Measurements from ENCODE around the gene ANKRD63. TPM values are rescaled to one million over a fixed set of nuclear protein-coding genes. Genes with fewer than 3 reads are reported as not detected.

ANKRD63 gene
- total RNA-seq, 2 experiments from 2014 or later: not detected

DNA sequence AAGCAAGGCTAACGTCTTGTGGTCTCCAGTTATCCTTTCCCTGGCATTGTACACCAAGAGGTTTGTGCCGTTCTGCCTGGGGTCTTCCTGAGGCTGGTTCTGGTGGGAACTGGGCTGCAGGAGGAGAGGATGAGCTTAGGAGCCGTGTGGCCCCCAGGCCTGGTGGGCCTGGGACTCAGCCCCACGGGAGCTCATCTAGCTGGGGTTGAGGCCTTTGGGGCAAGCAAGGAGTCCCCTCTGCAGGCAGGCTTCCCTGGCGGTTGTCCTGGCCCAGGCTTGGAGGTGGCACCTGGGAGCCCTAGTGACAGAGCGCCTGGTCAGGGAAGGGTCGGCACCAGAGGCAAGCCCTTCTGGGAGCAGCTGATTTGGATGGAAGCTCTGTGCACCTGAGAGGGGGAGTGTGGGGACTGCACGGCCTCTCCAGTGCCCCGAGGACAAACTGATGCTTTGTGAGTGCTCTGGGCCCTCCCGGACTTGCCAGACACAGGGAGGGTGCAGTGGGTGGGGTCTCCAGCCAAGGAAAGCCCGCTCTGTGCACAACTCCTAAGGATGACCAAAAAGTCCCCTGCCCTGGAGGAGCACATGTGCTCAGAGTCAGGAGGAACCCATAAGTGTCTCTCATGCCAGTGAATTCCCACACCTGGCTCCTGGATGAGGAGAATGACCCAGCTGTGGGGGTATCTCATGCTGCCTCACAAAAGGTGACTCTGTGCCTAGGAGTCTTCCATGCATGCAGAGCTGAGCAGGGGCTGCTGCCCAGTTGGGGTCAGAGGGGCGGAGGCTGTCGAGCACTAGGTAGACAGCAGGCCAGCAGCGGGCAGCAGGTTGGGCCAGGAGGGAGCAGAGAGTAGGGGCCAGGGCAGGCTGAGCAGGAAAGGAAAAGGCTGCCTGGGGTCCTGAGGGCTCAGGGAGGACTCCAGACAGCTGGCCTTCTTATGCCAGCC lies 41.3 kb downstream of the ANKRD63 start:
- no peak overlapping the region for H3K27ac Mint-ChIP-seq
- H3K9me3 Mint-ChIP-seq: no peaks in the 10 kb centered on the region
- DNase-seq: no peak
- H3K27me3 Mint-ChIP-seq: peaks cover 31% of the 10 kb centered on the region
- H3K4me1 Mint-ChIP-seq: peaks cover 5% of the 10 kb centered on the region
- H3K36me3 Mint-ChIP-seq: no peaks in the 10 kb centered on the region
- no peak overlapping the region for H3K4me3 Mint-ChIP-seq

DNA sequence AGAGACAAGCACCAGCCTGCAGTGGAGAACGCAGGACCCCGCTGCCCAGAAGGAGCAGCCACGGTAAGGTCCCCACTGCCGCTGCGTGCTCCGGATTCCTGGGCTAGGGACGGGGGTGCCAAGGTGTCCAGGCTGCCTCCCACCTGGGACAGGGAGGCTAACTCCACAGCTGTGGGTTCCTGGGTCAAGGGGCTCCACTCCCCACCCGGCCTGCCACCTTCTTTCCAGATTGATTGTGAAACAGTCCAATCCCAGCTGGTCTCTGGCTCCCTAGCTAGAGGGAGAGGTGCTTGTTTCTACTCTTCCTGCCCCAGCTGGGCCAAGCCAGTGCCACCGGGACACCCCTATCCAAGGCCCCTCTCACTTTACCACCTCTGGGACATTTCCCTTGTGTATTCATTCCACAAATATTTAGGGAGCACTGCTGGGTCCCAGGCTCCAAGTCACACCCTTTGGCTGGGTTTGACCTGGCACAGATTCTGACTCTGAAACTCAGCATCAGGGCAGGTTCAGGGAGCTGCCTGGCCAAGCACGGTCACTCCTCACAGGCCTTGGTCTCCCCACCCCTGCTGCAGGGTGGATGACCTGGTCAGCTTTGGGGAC lies 42.1 kb downstream of the ANKRD63 start:
- peaks cover 5% of the 10 kb centered on the region for H3K4me1 Mint-ChIP-seq

DNA sequence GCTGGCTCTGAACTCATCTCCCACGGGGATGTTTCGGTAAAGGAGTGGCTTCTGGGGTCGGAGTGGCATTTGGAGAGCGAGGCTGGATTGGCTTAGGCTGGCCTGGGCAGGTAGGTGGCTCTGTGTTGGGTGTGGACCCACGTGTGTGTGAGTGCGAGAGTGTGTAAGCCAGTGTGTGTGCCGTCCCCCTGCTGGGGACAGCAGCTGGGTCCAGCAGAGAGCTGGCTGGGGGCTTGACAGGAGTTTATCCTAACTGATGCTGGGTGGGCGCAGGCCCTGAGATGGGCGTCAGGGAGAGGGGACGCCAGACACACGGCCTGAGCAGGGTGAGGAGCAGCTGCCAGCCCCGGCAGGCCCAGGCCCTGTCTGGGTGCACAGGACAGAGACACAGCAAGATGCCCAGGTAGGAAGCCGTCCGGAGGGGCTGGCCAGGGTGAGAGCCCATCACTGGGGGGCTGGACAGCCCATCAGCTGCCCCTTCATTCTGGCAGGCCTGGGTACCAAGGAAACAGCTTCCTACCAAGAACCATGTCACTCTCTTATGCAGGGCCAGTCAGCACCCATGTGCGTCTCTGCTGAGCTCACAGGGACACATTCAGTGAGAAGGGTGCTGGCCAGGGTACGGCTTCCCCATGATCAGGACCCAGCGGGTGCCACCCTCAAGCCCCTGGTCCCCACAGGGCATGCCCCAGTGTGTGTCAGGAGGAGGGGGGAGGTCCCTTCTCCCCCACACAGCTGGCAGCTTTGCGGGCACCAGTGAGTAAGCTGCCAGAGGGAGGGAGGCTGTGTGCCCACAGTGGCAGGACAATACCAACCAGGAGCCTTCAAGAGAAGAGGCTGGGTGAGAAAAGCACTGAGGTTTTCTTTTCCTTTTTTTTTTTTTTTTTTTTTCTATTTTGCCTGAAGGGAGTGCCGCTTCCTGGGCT lies 42.9 kb downstream of the ANKRD63 start:
- no peaks in the 10 kb centered on the region for H3K36me3 Mint-ChIP-seq
- H3K4me1 Mint-ChIP-seq: peaks cover 5% of the 10 kb centered on the region
- no peaks in the 10 kb centered on the region for H3K9me3 Mint-ChIP-seq
- no peak overlapping the region for H3K4me3 Mint-ChIP-seq
- no peak overlapping the region for H3K27ac Mint-ChIP-seq
- H3K27me3 Mint-ChIP-seq: peaks cover 31% of the 10 kb centered on the region
- DNase-seq: no peak

More for the DNA sequence above, 42.1 kb downstream of the ANKRD63 start:
- H3K27me3 Mint-ChIP-seq: peaks cover 31% of the 10 kb centered on the region
- H3K27ac Mint-ChIP-seq: no peak overlapping the region
- H3K9me3 Mint-ChIP-seq: no peaks in the 10 kb centered on the region
- no peak for DNase-seq
- no peak overlapping the region for H3K4me3 Mint-ChIP-seq
- H3K36me3 Mint-ChIP-seq: no peaks in the 10 kb centered on the region

DNA sequence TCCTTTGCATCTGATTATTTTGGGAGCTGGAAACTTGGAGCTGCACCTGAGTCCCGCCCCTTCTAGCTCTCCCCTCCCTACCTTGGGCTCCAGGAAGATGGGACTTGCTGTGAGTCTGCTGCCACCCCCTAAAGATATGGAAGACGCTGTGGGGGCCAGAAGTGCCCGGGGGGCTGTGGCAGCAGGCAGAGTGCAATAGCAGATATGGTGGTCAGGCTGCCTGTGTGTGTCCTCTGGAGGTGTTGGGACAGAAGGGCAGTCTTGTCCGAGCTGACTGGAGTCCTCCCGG lies 43.5 kb downstream of the ANKRD63 start:
- Mint-ChIP-seq H3K27ac (no peak overlapping the region), H3K4me1 (peaks cover 5% of the 10 kb centered on the region), H3K9me3 (no peaks in the 10 kb centered on the region), H3K27me3 (peaks cover 31% of the 10 kb centered on the region), H3K36me3 (no peaks in the 10 kb centered on the region), H3K4me3 (no peak overlapping the region)
- no peak for DNase-seq

DNA sequence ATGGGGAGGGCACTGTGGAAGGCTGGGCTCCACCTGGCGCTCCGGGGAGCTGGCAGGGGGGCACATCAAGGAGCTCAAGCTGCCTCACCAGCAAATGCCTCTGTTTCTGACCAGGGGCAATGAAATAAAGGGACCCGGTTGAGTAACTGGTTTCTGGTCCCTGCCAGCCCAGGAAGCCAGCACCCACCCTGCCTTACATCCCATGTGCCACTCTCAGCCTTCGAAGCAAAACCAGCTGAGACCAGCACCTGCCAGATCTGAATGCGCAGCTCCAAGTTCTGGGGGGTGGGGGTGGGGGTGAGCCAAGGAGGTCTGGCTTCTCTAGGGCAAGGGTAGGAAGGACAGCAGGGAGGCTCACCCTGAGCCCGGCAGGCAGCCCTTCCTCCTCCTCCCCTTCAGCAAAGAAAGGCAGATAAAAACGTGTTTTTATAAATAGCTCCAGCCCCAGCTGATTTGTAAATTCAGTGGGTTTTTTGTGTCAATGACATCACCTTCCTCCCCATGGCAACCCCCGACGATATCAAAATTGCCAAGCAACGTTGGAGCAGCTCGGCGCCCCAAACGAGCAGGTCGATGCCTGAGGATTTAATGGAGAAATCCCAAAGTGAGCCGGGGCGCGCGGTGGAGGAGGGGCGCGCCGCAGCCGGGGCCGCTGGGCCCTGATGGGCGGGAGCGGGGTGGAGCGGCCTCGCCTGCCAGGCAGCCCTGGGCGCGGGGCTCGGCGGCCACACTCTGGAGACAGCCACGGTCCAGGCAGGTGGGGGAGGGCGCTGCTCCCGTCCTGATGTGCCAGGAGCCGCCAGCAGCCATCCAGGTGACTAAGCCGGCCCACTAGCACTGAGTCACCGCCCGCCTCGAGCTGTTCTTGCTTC lies 44.1 kb downstream of the ANKRD63 start, which contains the start of gene PAK6:
Gene PAK6, plus strand, starts transcription at position 532 of the 872 bp plus-strand sequence. CDS start 25,723 bp downstream, outside the sequence.
- no peaks in the 10 kb centered on the region for H3K36me3 Mint-ChIP-seq
- peak; percentile 54 for DNase-seq
- no peaks in the 10 kb centered on the region for H3K9me3 Mint-ChIP-seq
- H3K4me1 Mint-ChIP-seq: peaks cover 5% of the 10 kb centered on the region
- no peak within 1 kb of the TSS for H3K27ac Mint-ChIP-seq
- no peak within 1 kb of the TSS for H3K4me3 Mint-ChIP-seq
- H3K27me3 Mint-ChIP-seq: peaks cover 31% of the 10 kb centered on the region

DNA sequence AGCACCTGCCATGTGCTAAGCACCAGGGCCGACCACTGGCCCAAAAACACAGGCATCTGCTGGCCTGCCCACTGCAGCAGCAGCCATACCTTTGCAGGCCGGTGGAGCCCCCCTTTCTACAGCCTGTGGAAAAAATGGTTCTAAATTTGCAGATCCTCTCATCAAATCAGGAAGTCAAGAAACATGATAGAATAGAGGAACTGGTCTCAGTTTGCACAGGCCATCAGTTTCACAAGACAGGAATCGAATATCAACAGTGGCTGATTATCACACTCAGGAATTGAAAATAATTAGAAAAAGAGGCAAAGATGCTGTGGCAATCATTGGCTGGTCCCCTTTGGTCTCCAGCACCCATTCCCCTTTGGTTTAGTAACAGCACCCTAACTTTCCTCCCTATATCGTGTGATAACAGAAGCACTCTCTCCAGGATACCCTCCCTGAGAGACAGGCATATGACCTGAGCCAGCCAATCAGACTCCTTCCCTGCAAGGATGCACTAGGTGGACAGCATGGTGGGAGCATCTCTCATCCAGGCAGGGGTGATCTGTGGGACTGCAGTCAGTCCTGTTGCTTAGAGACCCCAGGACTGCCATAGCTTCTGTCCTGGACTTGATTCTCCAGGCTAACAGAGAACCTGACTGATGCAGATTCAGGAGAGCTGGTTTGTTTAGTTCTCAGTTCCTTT lies 47.5 kb downstream of the ANKRD63 start:
- Mint-ChIP-seq H3K36me3 (peaks cover 3% of the 10 kb centered on the region), H3K9me3 (no peaks in the 10 kb centered on the region), H3K4me3 (no peak overlapping the region), H3K4me1 (peaks cover 5% of the 10 kb centered on the region), H3K27ac (no peak overlapping the region), H3K27me3 (peaks cover 31% of the 10 kb centered on the region)
- DNase-seq: no peak

DNA sequence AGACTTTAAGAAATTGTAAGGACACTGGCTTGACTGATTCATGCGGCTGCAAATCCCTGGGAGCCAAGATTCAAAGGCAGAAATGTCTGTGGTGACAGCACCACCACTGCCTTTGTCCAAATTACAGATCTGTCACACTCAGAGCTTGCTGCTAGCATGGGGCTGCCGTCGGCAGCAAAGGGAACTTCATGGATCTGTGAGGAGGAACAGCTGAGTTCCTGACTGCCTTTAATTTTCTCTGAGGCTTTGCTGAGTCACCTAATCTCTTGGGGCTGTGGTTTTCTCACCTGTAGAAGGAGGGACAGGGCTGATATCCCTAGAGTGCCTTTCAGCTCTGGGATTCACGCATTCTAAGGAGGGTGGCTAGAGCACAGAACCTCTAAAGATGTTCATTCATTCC lies 48.1 kb downstream of the ANKRD63 start:
- H3K27me3 Mint-ChIP-seq: peaks cover 26% of the 10 kb centered on the region
- no peak for DNase-seq
- no peak overlapping the region for H3K4me3 Mint-ChIP-seq
- peaks cover 5% of the 10 kb centered on the region for H3K4me1 Mint-ChIP-seq
- no peak overlapping the region for H3K27ac Mint-ChIP-seq
- H3K9me3 Mint-ChIP-seq: no peaks in the 10 kb centered on the region
- H3K36me3 Mint-ChIP-seq: peaks cover 4% of the 10 kb centered on the region

DNA sequence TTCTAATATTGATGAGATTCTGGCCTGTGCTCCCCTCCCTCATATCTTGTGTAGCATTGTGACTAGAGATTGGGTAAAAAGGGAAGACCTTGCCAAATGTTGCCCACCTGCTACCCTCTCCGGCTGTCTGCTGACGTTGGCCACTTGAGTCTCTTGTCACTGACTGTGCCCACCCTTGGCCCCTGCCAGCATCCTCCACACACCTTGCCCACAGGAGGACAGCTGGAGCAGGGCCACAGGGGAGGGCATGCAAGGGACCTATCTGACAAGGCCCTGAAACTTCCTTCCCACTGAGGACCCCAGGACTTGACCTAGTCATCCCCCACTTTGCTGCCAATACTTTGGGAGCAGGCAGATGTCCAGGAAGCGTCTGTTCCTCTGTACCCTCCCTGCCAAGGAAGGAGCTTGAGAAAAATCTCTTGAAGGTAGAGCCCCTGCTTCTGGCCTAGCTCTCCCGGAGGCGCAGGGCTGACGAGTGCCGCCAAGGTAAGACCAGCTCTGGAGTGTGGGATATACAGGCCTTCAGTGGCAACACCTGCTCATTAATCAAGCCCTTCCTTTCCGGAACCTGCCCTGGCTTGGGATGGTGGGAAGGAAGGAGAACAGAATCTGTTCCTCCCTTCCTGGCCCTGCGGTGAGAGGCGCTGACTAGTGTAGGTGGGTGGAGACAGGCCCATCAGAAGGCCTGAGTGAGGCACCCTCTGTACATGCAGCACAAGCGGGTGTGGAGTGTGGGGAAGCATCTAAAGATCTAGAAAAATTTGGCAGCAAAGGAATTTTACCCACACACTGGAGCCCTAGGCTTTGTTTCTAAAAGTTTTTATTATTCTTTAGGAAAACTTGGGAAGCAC lies 48.9 kb downstream of the ANKRD63 start:
- peaks cover 19% of the 10 kb centered on the region for H3K27me3 Mint-ChIP-seq
- H3K4me3 Mint-ChIP-seq: no peak overlapping the region
- peaks cover 8% of the 10 kb centered on the region for H3K36me3 Mint-ChIP-seq
- H3K4me1 Mint-ChIP-seq: no peaks in the 10 kb centered on the region
- no peak for DNase-seq
- no peaks in the 10 kb centered on the region for H3K9me3 Mint-ChIP-seq
- no peak overlapping the region for H3K27ac Mint-ChIP-seq

DNA sequence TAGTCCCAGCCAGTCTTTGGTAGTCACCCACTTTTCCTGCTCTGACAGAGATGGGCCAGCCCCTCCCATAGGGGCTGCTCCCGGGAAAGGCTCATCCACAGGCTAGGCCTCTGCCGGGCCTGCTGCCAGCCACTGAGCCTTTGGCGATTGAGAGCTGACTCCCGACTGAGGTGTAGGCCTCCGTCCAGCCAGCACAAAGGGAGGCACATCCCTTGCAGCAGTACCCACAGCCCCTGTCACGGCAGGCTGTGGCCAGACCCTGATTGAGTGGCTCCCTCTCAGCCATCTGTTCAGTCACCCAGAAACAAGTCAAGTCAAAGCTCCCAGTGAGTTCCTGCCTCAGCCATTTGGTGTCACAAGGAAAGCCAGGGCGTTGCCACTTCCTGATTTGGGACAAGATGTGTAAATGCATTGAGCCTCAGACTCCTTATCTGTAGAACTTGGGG lies 50.2 kb downstream of the ANKRD63 start:
- Mint-ChIP-seq H3K27me3 (peaks cover 7% of the 10 kb centered on the region), H3K27ac (no peak overlapping the region), H3K4me3 (no peak overlapping the region), H3K36me3 (peaks cover 8% of the 10 kb centered on the region), H3K9me3 (no peaks in the 10 kb centered on the region), H3K4me1 (no peaks in the 10 kb centered on the region)
- no peak for DNase-seq

Other genes with a start within 250 kb of the ANKRD63 start
- gene SRP14, start 243.9 kb downstream of the ANKRD63 start, total RNA-seq: 100 to 1,000 TPM; 161 to 169 TPM
- gene BMF, start 174.2 kb downstream of the ANKRD63 start, total RNA-seq: 1 to 10 TPM; 5.1 to 5.4 TPM
- 10 to 100 TPM; 62.3 to 70.6 TPM for gene BUB1B, start 122.0 kb downstream of the ANKRD63 start, total RNA-seq
- gene PAK6, start 44.0 kb downstream of the ANKRD63 start, total RNA-seq: under 1 TPM; 0.18 to 0.35 TPM
- gene PLCB2, start 24.9 kb upstream of the ANKRD63 start, total RNA-seq: 10 to 100 TPM; 40.8 to 43.6 TPM
- 10 to 100 TPM; 13.5 to 15.5 TPM for gene INAFM2, start 40.6 kb upstream of the ANKRD63 start, total RNA-seq
- under 1 TPM; 0.24 to 0.62 TPM for gene CCDC9B, start 57.9 kb upstream of the ANKRD63 start, total RNA-seq
- not detected for gene PHGR1, start 68.0 kb upstream of the ANKRD63 start, total RNA-seq
- gene DISP2, start 75.2 kb upstream of the ANKRD63 start, total RNA-seq: under 1 TPM; 0.08 to 0.14 TPM
- 10 to 100 TPM; 54.3 to 56.3 TPM for gene KNSTRN, start 99.7 kb upstream of the ANKRD63 start, total RNA-seq
- 10 to 100 TPM; 64.9 to 68.6 TPM for gene IVD, start 122.7 kb upstream of the ANKRD63 start, total RNA-seq
- 10 to 100 TPM; 18.0 to 18.7 TPM for gene BAHD1, start 157.9 kb upstream of the ANKRD63 start, total RNA-seq
- 1 to 10 TPM; 5.7 to 7.1 TPM for gene CHST14, start 187.9 kb upstream of the ANKRD63 start, total RNA-seq

Measured in activated naive CD8-positive, alpha-beta T cell treated with anti-CD3 and anti-CD28 coated beads for 36 hours (primary cell).